Neuronal stem cell (in vitro differentiated cells): ENCODE results near the gene CSH1.

ENCODE experiments used
- DNase-seq: peaks from one replicate; pipeline ENCODE4 v3.0.0-alpha.2; 2013; ENCODE audit warnings: low spot score
- H2AFZ ChIP-seq: one replicate; pipeline ENCODE4 v1.6.1; 2013; ENCODE audit warnings: mild to moderate bottlenecking, low read length, inconsistent platforms
- H2AK5ac ChIP-seq: 2 replicates; pipeline ENCODE4 v1.6.1; 2013; ENCODE audit warnings: low read depth, mild to moderate bottlenecking, inconsistent platforms, low read length, moderate library complexity, mixed read lengths
- H2BK120ac ChIP-seq: 2 replicates; pipeline ENCODE4 v1.6.1; 2013; ENCODE audit warnings: low read depth, mild to moderate bottlenecking, inconsistent platforms, low read length, moderate library complexity, mixed read lengths
- H2BK12ac ChIP-seq: one replicate; pipeline ENCODE4 v1.6.1; 2013; ENCODE audit warnings: low read length, inconsistent platforms
- H2BK15ac ChIP-seq: 2 replicates; pipeline ENCODE4 v1.6.1; 2013; ENCODE audit warnings: mild to moderate bottlenecking, low read length, inconsistent platforms, mixed read lengths
- H2BK5ac ChIP-seq: one replicate; pipeline ENCODE4 v1.6.1; 2013; ENCODE audit warnings: inconsistent platforms, mild to moderate bottlenecking, low read length, moderate library complexity
- H3K14ac ChIP-seq: one replicate; pipeline ENCODE4 v1.6.1; 2013; ENCODE audit warnings: low read length, inconsistent platforms
- H3K18ac ChIP-seq: 2 replicates; pipeline ENCODE4 v1.6.1; 2013; ENCODE audit warnings: low read length, inconsistent platforms
- H3K23ac ChIP-seq: 2 replicates; pipeline ENCODE4 v1.6.1; 2013; ENCODE audit warnings: low read depth, mild to moderate bottlenecking, mixed read lengths, low read length, inconsistent platforms; ENCODE audit not compliant: poor library complexity
- H3K27ac ChIP-seq: replicated peaks from 3 replicates; pipeline ENCODE4 v1.5.1; 2013; ENCODE audit warnings: low read length, inconsistent platforms
- H3K27me3 ChIP-seq, 3 experiments: 2 replicates each; pipeline ENCODE4 v1.6.1; 2013; ENCODE audit warnings: low read length in 3 of 3, mild to moderate bottlenecking in 2 of 3, inconsistent platforms in 1 of 3, low read depth in 1 of 3, mixed read lengths in 1 of 3, moderate library complexity in 1 of 3; ENCODE audit not compliant: control insufficient read depth in 3 of 3, insufficient read depth in 3 of 3
- H3K36me3 ChIP-seq, 2 donors: replicated peaks in 1 of 2; 2 replicates each; pipeline ENCODE4 v1.6.1; 2013; ENCODE audit warnings: low read length in 2 of 2; ENCODE audit not compliant: control insufficient read depth in 2 of 2, insufficient read depth in 2 of 2
- H3K4ac ChIP-seq: 2 replicates; pipeline ENCODE4 v1.6.1; 2013; ENCODE audit warnings: inconsistent platforms, mild to moderate bottlenecking, low read length, moderate library complexity
- H3K4me1 ChIP-seq, 2 donors: 1 replicate in 1 of 2; 2 replicates in 1 of 2; pipeline ENCODE4 v1.6.1; 2013; ENCODE audit warnings: low read length in 2 of 2, low read depth in 1 of 2; ENCODE audit not compliant: control insufficient read depth in 2 of 2, insufficient read depth in 1 of 2
- H3K4me2 ChIP-seq: one replicate; pipeline ENCODE4 v1.6.1; 2013; ENCODE audit warnings: mild to moderate bottlenecking, low read length, inconsistent platforms; ENCODE audit not compliant: insufficient read depth, poor library complexity, severe bottlenecking
- H3K4me3 ChIP-seq, 2 donors: 2 replicates each; pipeline ENCODE4 v1.5.1; 2013; ENCODE audit warnings: low read length in 2 of 2, mild to moderate bottlenecking in 2 of 2, inconsistent platforms in 1 of 2, moderate library complexity in 1 of 2
- H3K79me1 ChIP-seq: one replicate; pipeline ENCODE4 v1.6.1; 2013; ENCODE audit warnings: low read depth, mild to moderate bottlenecking, inconsistent platforms, low read length, moderate library complexity
- H3K9ac ChIP-seq: one replicate; pipeline ENCODE4 v1.6.1; 2013; ENCODE audit warnings: mild to moderate bottlenecking, low read depth, low read length, inconsistent platforms; ENCODE audit not compliant: poor library complexity
- H3K9me3 ChIP-seq, 2 donors: replicated peaks in 1 of 2; 2 replicates each; pipeline versions ENCODE3 to v1.6.1; 2013; ENCODE audit warnings: low read length in 2 of 2, mild to moderate bottlenecking in 2 of 2, inconsistent platforms in 1 of 2, low read depth in 1 of 2, mixed read lengths in 1 of 2, moderate library complexity in 1 of 2; ENCODE audit not compliant: control insufficient read depth in 2 of 2, insufficient read depth in 1 of 2
- H4K8ac ChIP-seq: one replicate; pipeline ENCODE4 v1.6.1; 2013; ENCODE audit warnings: low read depth, mild to moderate bottlenecking, inconsistent platforms, low read length, moderate library complexity
- H4K91ac ChIP-seq: one replicate; pipeline ENCODE4 v1.6.1; 2013; ENCODE audit warnings: low read length, low read depth, mild to moderate bottlenecking, inconsistent platforms; ENCODE audit not compliant: poor library complexity
- WGBS, 2 donors: extraction: QIAGEN DNeasy Blood & Tissue Kit; methylation state at CpG; one replicate each; pipeline ENCODE4 v1.1.7; 2013; ENCODE audit warnings: missing lambda C conversion rate in 2 of 2, mixed read lengths in 1 of 2; ENCODE audit not compliant: insufficient read length in 2 of 2, insufficient replicate concordance in 1 of 2; ENCODE audit errors: extremely low coverage in 2 of 2; 5-methylcytosine and 5-hydroxymethylcytosine counted together

The CSH1 gene

GRCh38 chr17:63940584-63940983, 44.2 kb upstream of the CSH1 start:
- Histone ChIP-seq H3K27me3 (peaks cover 0 to 2% (median 0%) of the 10 kb centered on the region in 3 experiments), H3K79me1 (peaks cover 2% of the 10 kb centered on the region), H3K4me2 (no peak overlapping the region), H3K23ac (peak overlapping the region; percentile 62), H3K9ac (no peak overlapping the region), H2BK15ac (no peak overlapping the region), H4K91ac (no peak overlapping the region), H3K14ac (peak overlapping the region; percentile 79), H3K27ac (no peak overlapping the region), H2BK5ac (no peak overlapping the region), H3K18ac (peak overlapping the region; percentile 63), H3K4ac (no peak overlapping the region), H4K8ac (no peak overlapping the region), H3K4me1 (peaks cover 0 to 9% of the 10 kb centered on the region in 2 donors), H2AFZ (no peak overlapping the region), H3K4me3 (no peak overlapping the region), H2AK5ac (no peak overlapping the region), H3K9me3 (peaks cover 0 to 4% of the 10 kb centered on the region in 2 donors), H2BK120ac (no peak overlapping the region), H2BK12ac (no peak overlapping the region), H3K36me3 (peaks cover 0 to 6% of the 10 kb centered on the region in 2 donors)
- WGBS, 2 donors, result no CpG with 5 or more reads among the region's 14 CpGs
- no peak for DNase-seq

DNA sequence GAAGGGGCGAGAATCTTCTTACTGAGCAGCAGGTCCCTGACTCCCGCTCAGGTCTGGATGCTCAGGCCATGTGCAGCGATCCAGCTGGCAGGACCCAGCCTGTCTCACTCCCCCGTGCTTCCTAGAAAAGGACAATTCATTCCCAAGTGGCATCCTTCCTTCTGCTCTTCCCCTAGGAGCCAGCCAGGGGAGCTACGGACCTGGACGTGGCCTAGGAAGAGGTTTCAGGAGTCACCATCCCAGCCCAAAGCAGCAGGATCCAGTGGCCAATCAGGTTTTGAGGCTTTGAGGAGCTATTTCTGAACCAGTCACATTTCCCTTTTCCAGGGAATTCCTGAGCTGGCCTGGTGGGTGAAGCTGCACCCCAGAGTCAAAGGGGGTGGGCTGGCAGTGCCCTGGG, 43.5 kb upstream of the CSH1 start:
- Histone ChIP-seq H3K4ac (no peak overlapping the region), H3K23ac (no peak overlapping the region), H3K4me3 (no peak overlapping the region), H3K79me1 (peaks cover 2% of the 10 kb centered on the region), H3K4me2 (no peak overlapping the region), H2BK120ac (no peak overlapping the region), H2AK5ac (no peak overlapping the region), H3K36me3 (peaks cover 0 to 6% of the 10 kb centered on the region in 2 donors), H2BK15ac (peak overlapping the region; percentile 34), H3K4me1 (peaks cover 0 to 9% of the 10 kb centered on the region in 2 donors), H4K91ac (no peak overlapping the region), H2AFZ (peak overlapping the region; percentile 21), H2BK12ac (no peak overlapping the region), H2BK5ac (no peak overlapping the region), H3K9ac (no peak overlapping the region), H3K9me3 (peaks cover 0 to 4% of the 10 kb centered on the region in 2 donors), H3K27ac (no peak overlapping the region), H3K27me3 (peaks cover 0 to 3% (median 0%) of the 10 kb centered on the region in 3 experiments), H3K14ac (peak overlapping the region; percentile 60), H4K8ac (no peak overlapping the region), H3K18ac (no peak overlapping the region)
- no peak for DNase-seq
- no CpG with 5 or more reads among the region's 6 CpGs for WGBS, 2 donors

- H4K91ac ChIP-seq, result no peak overlapping the region
- no peak overlapping the region for H3K4me3 ChIP-seq
- H2AFZ ChIP-seq, result peak overlapping the region; percentile 21
- no peak overlapping the region for H3K27ac ChIP-seq
- H3K36me3 ChIP-seq, result peaks cover 0 to 6% of the 10 kb centered on the region in 2 donors
- no peak overlapping the region for H3K18ac ChIP-seq
- DNase-seq, result no peak
- no peak overlapping the region for H3K23ac ChIP-seq
- H3K4me1 ChIP-seq, result peaks cover 0 to 9% of the 10 kb centered on the region in 2 donors
- H2BK12ac ChIP-seq, result no peak overlapping the region
- H2AK5ac ChIP-seq, result no peak overlapping the region
- H3K79me1 ChIP-seq, result peaks cover 2% of the 10 kb centered on the region
- H3K27me3 ChIP-seq, result peaks cover 0 to 6% (median 0%) of the 10 kb centered on the region in 3 experiments
- no peak overlapping the region for H2BK5ac ChIP-seq
- no peak overlapping the region for H3K9ac ChIP-seq
- H3K9me3 ChIP-seq, result peaks cover 0 to 4% of the 10 kb centered on the region in 2 donors
- H2BK120ac ChIP-seq, result no peak overlapping the region
- H3K14ac ChIP-seq, result peak overlapping the region; percentile 60
- no peak overlapping the region for H3K4ac ChIP-seq
- H3K4me2 ChIP-seq, result no peak overlapping the region
- no CpG with 5 or more reads among the region's 9 CpGs for WGBS, 2 donors
- H4K8ac ChIP-seq, result no peak overlapping the region
- H2BK15ac ChIP-seq, result peak overlapping the region; percentile 34
Observed at GRCh38 chr17:63939401-63939800, 43.0 kb upstream of the CSH1 start.

DNA sequence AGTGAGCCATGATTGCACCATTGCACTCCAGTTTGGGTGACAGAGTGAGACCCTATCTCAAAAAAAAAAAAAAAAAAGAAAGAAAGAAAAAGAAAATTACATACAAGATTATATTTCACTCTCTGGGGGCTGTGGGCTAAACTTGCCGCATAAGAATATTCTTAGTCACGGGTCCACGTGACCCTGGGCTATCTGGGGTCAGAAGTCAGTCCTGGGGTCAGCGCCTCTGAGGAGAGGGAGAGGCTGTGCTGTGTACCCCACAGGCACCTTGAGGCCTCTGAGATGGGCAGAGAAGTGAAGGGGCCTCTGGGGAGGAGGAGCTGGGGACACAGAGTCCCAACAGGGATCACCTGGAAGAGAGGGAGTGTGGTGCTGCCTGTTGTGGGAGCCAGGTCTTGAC, 41.5 kb upstream of the CSH1 start:
- no peak overlapping the region for H2BK5ac ChIP-seq
- H3K79me1 ChIP-seq, result peaks cover 1% of the 10 kb centered on the region
- no peak overlapping the region for H4K8ac ChIP-seq
- peaks cover 0 to 3% of the 10 kb centered on the region in 2 donors for H3K9me3 ChIP-seq
- peaks cover 0 to 6% of the 10 kb centered on the region in 2 donors for H3K36me3 ChIP-seq
- WGBS, 2 donors, result no CpG with 5 or more reads among the region's 4 CpGs
- DNase-seq, result no peak
- H2BK120ac ChIP-seq, result no peak overlapping the region
- no peak overlapping the region for H2BK12ac ChIP-seq
- no peak overlapping the region for H3K4me3 ChIP-seq
- no peak overlapping the region for H2AK5ac ChIP-seq
- H3K4me1 ChIP-seq, result peaks cover 0 to 9% of the 10 kb centered on the region in 2 donors
- no peak overlapping the region for H3K14ac ChIP-seq
- no peak overlapping the region for H2AFZ ChIP-seq
- H3K27ac ChIP-seq, result no peak overlapping the region
- no peak overlapping the region for H3K4me2 ChIP-seq
- peak overlapping the region; percentile 1 for H3K18ac ChIP-seq
- no peak overlapping the region for H3K23ac ChIP-seq
- H2BK15ac ChIP-seq, result no peak overlapping the region
- no peak overlapping the region for H3K9ac ChIP-seq
- peaks cover 0 to 6% (median 0%) of the 10 kb centered on the region in 3 experiments for H3K27me3 ChIP-seq
- no peak overlapping the region for H3K4ac ChIP-seq
- no peak overlapping the region for H4K91ac ChIP-seq
